H1 (cell line): ENCODE measurements around the gene CCDC73. TPM values are rescaled to one million over a fixed set of nuclear protein-coding genes. Genes with fewer than 3 reads are reported as not detected.

Experiments
- polyA plus RNA-seq, 7 experiments: library from polyadenylated mRNA; depleted of rRNA in 3 of 7; stranded (reverse) in 5 of 7; unstranded in 2 of 7; fragments of >200 nt in 5 of 7; fragments of 200-250 nt in 2 of 7; gene quantifications; 1 replicate in 5 of 7; 2 replicates in 1 of 7; 4 replicates in 1 of 7; pipeline versions ENCODE4 v1.2.1 to v1.2.3, GENCODE V29; 2011 to 2013; ENCODE audit warnings: missing spikeins in 2 of 7, mixed read lengths in 2 of 7
- total RNA-seq: library from RNA; stranded (reverse); fragmentation: NEBNext Ultra II Directional; extraction: Animal tissue kit (Norgen Biotek cat#: 25700); gene quantifications from 2 replicates; pipeline ENCODE4 v1.2.1, GENCODE V29; 2021

Gene CCDC73
- total and polyA plus RNA-seq, 2 of the 8 experiments (the other 6 are each of a cell fraction or from before 2014, with no cell fraction given) = not detected

Other genes starting within 250 kb of the CCDC73 start
- gene EIF3M, start 210.8 kb downstream of the CCDC73 start, total RNA-seq = 413 and 444 TPM in 2 replicates
- gene EIF3M, start 210.8 kb downstream of the CCDC73 start, polyA plus RNA-seq (2011; rRNA removed) = 182 and 302 TPM in 2 replicates
- 1.3 and 1.7 TPM in 2 replicates for gene PRRG4, start 35.3 kb upstream of the CCDC73 start, total RNA-seq
- 0.50 and 0.65 TPM in 2 replicates for gene PRRG4, start 35.3 kb upstream of the CCDC73 start, polyA plus RNA-seq (2011; rRNA removed)
- 114 and 117 TPM in 2 replicates for gene QSER1, start 98.1 kb upstream of the CCDC73 start, total RNA-seq
- gene QSER1, start 98.1 kb upstream of the CCDC73 start, polyA plus RNA-seq (2011; rRNA removed) = 16.6 and 29.3 TPM in 2 replicates
- gene DEPDC7, start 221.2 kb upstream of the CCDC73 start, total RNA-seq = 6.3 and 7.6 TPM in 2 replicates
- 1.4 and 3.1 TPM in 2 replicates for gene DEPDC7, start 221.2 kb upstream of the CCDC73 start, polyA plus RNA-seq (2011; rRNA removed)
- gene TCP11L1, start 244.9 kb upstream of the CCDC73 start, total RNA-seq = 23.1 and 24.0 TPM in 2 replicates
- 10.9 and 11.2 TPM in 2 replicates for gene TCP11L1, start 244.9 kb upstream of the CCDC73 start, polyA plus RNA-seq (2011; rRNA removed)